A549 (cell line): Measurements from ENCODE around the gene SPDYC. TPM values are rescaled to one million over a fixed set of nuclear protein-coding genes. Genes with fewer than 3 reads are reported as not detected.
"Not testable (repeated sequence)": the region's sequence is repeated elsewhere in the genome, so short reads cannot be mapped to it uniquely, and the experiment has no call there.

Experiments
- ATAC-seq, 2 experiments: fragments of 200-7000 bp in 1 of 2; fragments of >200 bp in 1 of 2; cut with Nextera tagmentation in 1 of 2; cut with Tn5 transposase in 1 of 2; 3 replicates each; pipeline versions ENCODE4 v1.8.0 to v1.9.1; 2018 to 2020; ENCODE audit warnings: mild to moderate bottlenecking in 1 of 2, moderate library complexity in 1 of 2
- CTCF ChIA-PET: fragments of 300-600 bp; sonication (Branson Sonifier 250); formaldehyde crosslinking; extraction: SDS; loops from one replicate; lab custom pipeline; 2021; ENCODE audit warnings: antibody characterized with exemption, inconsistent platforms; lab: Yijun Ruan, JAX
- POLR2A ChIA-PET: fragments of 350-600 bp; formaldehyde crosslinking; extraction: SDS; loops from one replicate; lab custom pipeline; 2021; ENCODE audit warnings: antibody characterized with exemption, inconsistent platforms; lab: Yijun Ruan, JAX
- DNase-seq, 2 experiments: peaks; one replicate each; pipeline versions ENCODE4 v3.0.0 to v3.0.0-alpha.2; 2011 to 2016; ENCODE audit warnings: low read depth in 1 of 2, low spot score in 1 of 2
- FAIRE-seq: peaks from 2 replicates; lab custom pipeline; 2011; peaks lifted over from hg19 to GRCh38; lab: Jason Lieb, UNC
- H3K27ac ChIP-seq, 2 experiments: fragments of >200 bp; sonication (Bioruptor Twin); formaldehyde crosslinking; 3 replicates each; pipeline ENCODE4 v1.5.1; 2016 to 2017
- H3K4me1 ChIP-seq: fragments of >200 bp; sonication (Bioruptor Twin); formaldehyde crosslinking; 3 replicates; pipeline ENCODE4 v1.6.1; 2016
- H3K4me2 ChIP-seq: fragments of >200 bp; sonication (Bioruptor Twin); formaldehyde crosslinking; 3 replicates; pipeline ENCODE4 v1.6.1; 2016
- H3K4me3 ChIP-seq: fragments of >200 bp; sonication (Bioruptor Twin); formaldehyde crosslinking; 3 replicates; pipeline ENCODE4 v1.5.1; 2016
- H3K9me3 ChIP-seq: fragments of >200 bp; sonication (Bioruptor Twin); formaldehyde crosslinking; 3 replicates; pipeline ENCODE4 v1.6.1; 2016
- CBX2 ChIP-seq: fragments of 200-600 bp; sonication (generic); IDR thresholded peaks from 2 replicates; pipeline ENCODE4 v1.6.1; 2016; ENCODE audit warnings: low read depth, mild to moderate bottlenecking, borderline replicate concordance
- CTCF ChIP-seq: fragments of >200 bp; sonication (Bioruptor Twin); formaldehyde crosslinking; IDR thresholded peaks from 3 replicates; pipeline ENCODE4 v1.5.1; 2016
- EHMT2 ChIP-seq: fragments of 200-600 bp; sonication (generic); IDR thresholded peaks from 2 replicates; pipeline ENCODE4 v1.6.1; 2016; ENCODE audit warnings: antibody characterized with exemption, low read depth, mild to moderate bottlenecking, moderate library complexity
- FOSB ChIP-seq: fragments of 250-450 bp; sonication (Bioruptor Pico); IDR thresholded peaks from 2 replicates; pipeline ENCODE4 v1.5.0; 2020; ENCODE audit warnings: mild to moderate bottlenecking, moderate library complexity
- HES2 ChIP-seq: fragments of >200 bp; sonication (Bioruptor Twin); formaldehyde crosslinking; IDR thresholded peaks from 2 replicates; pipeline ENCODE4 v1.6.1; 2016
- HOXA7 ChIP-seq: fragments of 250-450 bp; sonication (Bioruptor Pico); IDR thresholded peaks from 2 replicates; pipeline ENCODE4 v1.5.0; 2020; ENCODE audit warnings: mild to moderate bottlenecking, moderate library complexity
- HOXB5 ChIP-seq: fragments of 250-450 bp; sonication (Bioruptor Pico); IDR thresholded peaks from 2 replicates; pipeline ENCODE4 v1.5.0; 2020; ENCODE audit warnings: mild to moderate bottlenecking, moderate library complexity
- JUN ChIP-seq, 2 experiments: fragments of >200 bp; sonication (Bioruptor Twin); formaldehyde crosslinking; IDR thresholded peaks; 2 replicates in 1 of 2; 3 replicates in 1 of 2; pipeline ENCODE4 v1.6.1; 2016 to 2017
- JUNB ChIP-seq: fragments of >200 bp; sonication (Bioruptor Twin); formaldehyde crosslinking; IDR thresholded peaks from 2 replicates; pipeline ENCODE4 v1.6.1; 2016
- MAFK ChIP-seq: fragments of 450-650 bp; IDR thresholded peaks from 2 replicates; pipeline ENCODE4 v1.6.1; 2014; ENCODE audit not compliant: partially characterized antibody
- NPAS2 ChIP-seq: fragments of 250-450 bp; sonication (Bioruptor Pico); IDR thresholded peaks from 2 replicates; pipeline ENCODE4 v1.8.0; 2022; ENCODE audit warnings: mild to moderate bottlenecking, moderate library complexity, borderline replicate concordance
- PBX3 ChIP-seq: IDR thresholded peaks from 2 replicates; pipeline ENCODE4 v1.6.1; 2012
- POLR2AphosphoS2 ChIP-seq: conservative IDR thresholded peaks from 2 replicates; pipeline ENCODE4 v1.6.1; 2012; ENCODE audit warnings: low read length, improper control_type of control experiment, inconsistent platforms
- ZC3H11A ChIP-seq: fragments of 450-650 bp; IDR thresholded peaks from 2 replicates; pipeline ENCODE4 v1.6.1; 2014; ENCODE audit warnings: antibody characterized with exemption, mild to moderate bottlenecking
- ZFP36 ChIP-seq: fragments of 450-650 bp; IDR thresholded peaks from 2 replicates; pipeline ENCODE4 v1.6.1; 2014; ENCODE audit warnings: borderline replicate concordance; ENCODE audit not compliant: partially characterized antibody
- ZNF302 ChIP-seq: fragments of 250-450 bp; sonication (Bioruptor Pico); IDR thresholded peaks from 2 replicates; pipeline ENCODE4 v1.9.0; 2021; ENCODE audit warnings: inconsistent platforms, mild to moderate bottlenecking, moderate library complexity
- WGBS: methylation state at CpG from one replicate; pipeline ENCODE4 v1.1.6; 2017; ENCODE audit errors: missing lambda C conversion rate; 5-methylcytosine and 5-hydroxymethylcytosine counted together
- polyA plus RNA-seq, 4 experiments: library from polyadenylated mRNA; depleted of rRNA in 3 of 4; stranded (reverse); fragments of >200 nt; fragmentation: RNase III in 1 of 4; extraction: RNeasy Plus Mini Kit Qiagen cat#74134 plus additional on column Dnase treatment in 1 of 4; gene quantifications; 2 replicates in 3 of 4; 3 replicates in 1 of 4; pipeline ENCODE4 v1.2.3, GENCODE V29; 2011 to 2017

The SPDYC gene
- polyA plus RNA-seq, 2 of the 4 experiments (the other 2 are of a cell fraction), result not detected

GRCh38 chr11:65141896-65142494 is 28.0 kb upstream of the SPDYC start:
- 62% methylated on average over 7 of the region's 7 CpGs for WGBS
- DNase-seq (no peak), FAIRE-seq (no peak), ATAC-seq (no peak)
- Histone ChIP-seq H3K9me3 (no peaks in the 10 kb centered on the region), H3K4me2 (no peak overlapping the region), H3K27ac (no peak overlapping the region), H3K4me3 (no peak overlapping the region), H3K4me1 (no peaks in the 10 kb centered on the region)
- POLR2A ChIA-PET, result no interaction called here
- no peak for TF ChIP-seq HOXA7
- no peak for TF ChIP-seq HES2
- no peak for TF ChIP-seq PBX3
- no peak for TF ChIP-seq CBX2
- TF ChIP-seq FOSB (CRISPR knock-in tag), result no peak
- CTCF ChIA-PET, result no interaction called here

- peaks cover 19% of the 10 kb centered on the region for H3K4me1 ChIP-seq
- H3K9me3 ChIP-seq, result peaks cover 8% of the 10 kb centered on the region
- FAIRE-seq (no peak), DNase-seq (no peak), ATAC-seq (no peak)
- CTCF ChIA-PET, result interaction anchor here (0.6 to 3.2 kb wide), 8 partner anchors 11 to 205 kb away, joined by 3 to 19 read pairs (median 3); partner anchors contain the start of genes CAPN1 and ZNHIT2
- TF ChIP-seq ZC3H11A, result peak; percentile 90
- no peak for TF ChIP-seq PBX3
- 49% methylated on average over 2 of the region's 2 CpGs for WGBS
- H3K4me2 ChIP-seq, result no peak overlapping the region
- no peak overlapping the region for H3K4me3 ChIP-seq
- POLR2A ChIA-PET, result interaction anchor here (2.4 kb wide), 1 partner anchor 12 kb away, joined by 7 read pairs; no protein-coding TSS in a partner anchor
- H3K27ac ChIP-seq, result no peak overlapping the region
Observed at GRCh38 chr11:65147352-65148075, 22.5 kb upstream of the SPDYC start.

GRCh38 chr11:65148657-65149056 is 21.4 kb upstream of the SPDYC start:
- DNase-seq, result no peak
- ChIA-PET CTCF (interaction anchor here (0.6 to 3.2 kb wide), 4 partner anchors 12 to 126 kb away, joined by 3 to 19 read pairs (median 4); no protein-coding TSS in a partner anchor), POLR2A (interaction anchor here (2.4 kb wide), 1 partner anchor 14 kb away, joined by 7 read pairs; no protein-coding TSS in a partner anchor)
- Histone ChIP-seq H3K4me3 (no peak overlapping the region), H3K4me1 (peaks cover 19% of the 10 kb centered on the region), H3K4me2 (no peak overlapping the region), H3K9me3 (peaks cover 8% of the 10 kb centered on the region), H3K27ac (no peak overlapping the region)
- no peak for ATAC-seq
- FAIRE-seq, result no peak
- 88% methylated on average over 5 of the region's 5 CpGs for WGBS
- TF ChIP-seq HOXB5 (CRISPR knock-in tag), result no peak

- Histone ChIP-seq H3K4me1 (peaks cover 19% of the 10 kb centered on the region), H3K27ac (peak overlapping the region; percentile 76 to 82), H3K4me2 (peak overlapping the region; percentile 67)
- ATAC-seq, H3K4me3 ChIP-seq, POLR2A ChIA-PET, H3K9me3 ChIP-seq, DNase-seq, FAIRE-seq: not testable (repeated sequence)
- 78% methylated on average over 10 of the region's 10 CpGs for WGBS
- CTCF ChIA-PET, result interaction anchor here (0.7 to 1.3 kb wide), 2 partner anchors 35 to 48 kb away, joined by 3 to 4 read pairs; no protein-coding TSS in a partner anchor
Observed at GRCh38 chr11:65150131-65150508, 19.9 kb upstream of the SPDYC start.

- FAIRE-seq (no peak), DNase-seq (peak; percentile 89 to 95), ATAC-seq (peak; percentile 97 to 99)
- CTCF ChIA-PET, result interaction anchor here (0.7 to 2.1 kb wide), 4 partner anchors 31 to 47 kb away, joined by 3 to 6 read pairs (median 4); partner anchors contain the start of genes CAPN1 and ZNHIT2
- Histone ChIP-seq H3K27ac (peak overlapping the region; percentile 76 to 82), H3K9me3 (peaks cover 8% of the 10 kb centered on the region), H3K4me2 (peak overlapping the region; percentile 67), H3K4me3 (no peak overlapping the region), H3K4me1 (peaks cover 19% of the 10 kb centered on the region)
- 27% methylated on average over 12 of the region's 12 CpGs for WGBS
- POLR2A ChIA-PET, result no interaction called here
- TF ChIP-seq POLR2AphosphoS2 (no peak), ZNF302 (no peak), JUN (IDR thresholded peaks at IDR 0.05) (peak in 1 of 2 experiments; percentile 53; a peak in 2 of 5 replicates), ZFP36 (no peak), NPAS2 (no peak), EHMT2 (no peak), CTCF (no peak), JUNB (no peak), MAFK (peak; percentile 34)
Observed at GRCh38 chr11:65150509-65151299, 19.3 kb upstream of the SPDYC start.
